HG03064 (cell line): Measurements from ENCODE around the gene SLC19A2.
"Not testable (repeated sequence)": the region's sequence is repeated elsewhere in the genome, so short reads cannot be mapped to it uniquely, and the experiment has no call there.

Source experiments
- ATAC-seq: cut with Tn5 transposase; IDR thresholded peaks from one replicate; pipeline ENCODE4 v1.9.1; 2021; ENCODE audit warnings: low read depth; ENCODE audit not compliant: unreplicated experiment

The SLC19A2 gene

DNA sequence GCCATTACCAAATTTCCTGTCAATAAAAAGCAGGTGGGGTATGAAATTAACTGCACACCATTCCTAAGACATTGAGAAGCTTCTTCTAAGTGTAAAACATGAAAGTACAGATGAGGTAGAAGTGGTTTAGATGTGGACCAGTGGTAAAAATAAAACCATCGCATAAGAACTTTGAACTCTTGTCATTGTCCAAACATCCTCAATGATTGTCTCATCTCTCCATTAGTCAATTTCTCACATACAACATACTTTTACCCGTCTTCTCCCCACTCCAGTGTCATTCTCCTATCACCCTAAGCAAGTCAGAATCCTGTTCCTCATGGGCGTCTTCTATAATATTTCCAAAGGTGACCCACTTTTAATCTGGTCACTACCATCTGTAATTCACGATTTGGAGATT is 24.3 kb upstream of the SLC19A2 start:
- no peak for ATAC-seq

- no peak for ATAC-seq
These were observed 23.6 kb upstream of the SLC19A2 start for GRCh38 chr1:169509354-169509753.

GRCh38 chr1:169508432-169509338 is 22.9 kb upstream of the SLC19A2 start:
- ATAC-seq = no peak

DNA sequence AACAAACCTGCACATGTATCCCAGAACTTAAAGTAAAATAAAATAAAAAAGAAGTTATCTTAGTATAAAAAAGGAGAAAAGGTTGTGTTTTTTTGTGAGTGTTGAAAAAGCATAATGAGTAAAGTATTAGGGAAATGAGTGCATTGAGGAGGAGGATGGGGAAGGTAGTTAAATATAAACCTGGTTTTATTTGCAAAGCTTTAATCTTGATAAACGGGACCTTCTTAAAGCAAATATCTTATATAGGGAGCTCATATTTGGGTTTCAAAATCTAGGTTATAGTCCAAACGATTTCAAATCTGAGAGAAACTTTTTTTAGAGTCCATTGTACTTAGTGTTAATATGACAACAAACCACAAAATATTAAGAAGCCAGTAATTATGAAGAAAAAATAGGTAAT is 21.7 kb upstream of the SLC19A2 start:
- no peak for ATAC-seq

- not testable (repeated sequence) for ATAC-seq
These were observed 17.9 kb upstream of the SLC19A2 start for GRCh38 chr1:169503601-169504000.

- no peak for ATAC-seq
These were observed 14.1 kb upstream of the SLC19A2 start for GRCh38 chr1:169499807-169500206.

GRCh38 chr1:169497317-169497716 is 11.6 kb upstream of the SLC19A2 start:
- ATAC-seq = no peak

DNA sequence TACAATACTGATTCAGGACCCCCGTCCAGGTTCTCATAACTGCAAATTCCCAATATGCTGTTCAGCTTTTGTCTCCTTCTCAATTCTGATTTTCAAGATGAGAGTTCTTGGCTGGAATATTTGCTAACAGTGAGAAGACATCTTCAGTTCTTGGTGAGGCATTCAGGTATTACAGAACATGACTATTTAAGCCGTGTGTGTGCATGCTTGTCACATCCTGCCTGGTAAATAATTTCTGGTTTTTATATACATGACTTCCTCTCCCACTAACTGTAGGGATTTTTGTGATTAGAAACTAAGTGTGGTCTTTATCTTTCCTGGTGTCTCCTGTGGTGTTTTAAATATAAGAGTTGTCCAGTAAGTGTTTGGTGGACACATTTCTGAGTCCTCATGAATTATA is 10.2 kb upstream of the SLC19A2 start:
- ATAC-seq = no peak

GRCh38 chr1:169495046-169495775 is 9.5 kb upstream of the SLC19A2 start:
- no peak for ATAC-seq

DNA sequence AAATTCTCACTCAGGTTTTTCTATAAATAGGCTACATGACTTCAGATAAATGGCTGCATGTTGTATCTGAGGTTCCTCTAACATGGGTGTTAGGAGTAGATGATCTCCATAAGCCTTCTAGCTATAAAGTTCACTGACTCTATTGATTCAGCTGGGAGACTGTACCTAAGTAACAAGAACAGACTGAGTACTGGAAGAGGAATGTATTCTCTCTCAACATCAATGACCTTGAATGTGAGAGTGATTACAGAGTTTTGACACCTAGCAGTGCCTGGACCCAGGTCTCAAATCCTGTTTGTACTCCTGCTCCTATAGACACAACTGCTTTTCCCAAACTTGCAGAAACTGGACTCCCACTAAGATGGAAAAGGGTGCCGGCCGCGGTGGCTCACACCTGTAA is 8.6 kb upstream of the SLC19A2 start:
- no peak for ATAC-seq

DNA sequence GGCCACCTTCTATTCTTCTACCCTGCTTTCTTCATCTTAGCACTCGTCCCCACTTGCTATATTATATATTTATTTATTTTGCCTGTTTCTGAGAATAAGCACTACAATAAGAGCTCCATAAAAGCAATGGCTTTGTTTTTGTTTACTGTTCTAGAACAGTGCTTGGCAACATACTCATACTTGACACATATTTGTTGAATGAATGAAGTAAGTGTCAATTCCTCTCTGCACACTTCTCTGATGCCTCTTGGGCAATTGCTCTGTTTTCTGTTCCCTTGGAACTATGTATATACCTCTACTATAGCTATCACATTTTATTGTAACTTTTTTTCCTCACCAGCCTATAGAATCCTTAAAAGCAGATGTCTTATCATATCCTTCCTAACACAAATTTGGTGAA is 7.5 kb upstream of the SLC19A2 start:
- no peak for ATAC-seq

DNA sequence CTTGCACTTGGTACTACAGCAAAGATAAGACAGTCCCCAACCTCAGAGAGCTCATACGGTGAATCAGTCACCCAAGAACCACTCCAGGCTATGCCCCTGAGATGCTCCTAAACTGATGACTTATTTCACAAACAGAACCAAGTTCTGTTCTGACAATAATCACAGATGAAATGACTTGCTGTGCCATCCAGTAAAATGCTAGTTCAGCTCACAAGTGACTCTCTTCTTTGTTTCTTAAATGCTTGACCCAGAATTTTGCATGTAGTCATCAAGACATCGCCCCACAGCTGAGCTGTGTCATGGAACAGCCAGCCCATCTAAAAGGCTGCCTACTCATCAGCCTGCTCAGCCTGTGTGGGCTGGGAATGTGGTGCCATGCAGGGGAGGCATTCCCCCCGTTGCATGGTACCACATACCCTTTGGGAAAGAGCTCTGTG is 6.1 kb upstream of the SLC19A2 start:
- no peak for ATAC-seq

DNA sequence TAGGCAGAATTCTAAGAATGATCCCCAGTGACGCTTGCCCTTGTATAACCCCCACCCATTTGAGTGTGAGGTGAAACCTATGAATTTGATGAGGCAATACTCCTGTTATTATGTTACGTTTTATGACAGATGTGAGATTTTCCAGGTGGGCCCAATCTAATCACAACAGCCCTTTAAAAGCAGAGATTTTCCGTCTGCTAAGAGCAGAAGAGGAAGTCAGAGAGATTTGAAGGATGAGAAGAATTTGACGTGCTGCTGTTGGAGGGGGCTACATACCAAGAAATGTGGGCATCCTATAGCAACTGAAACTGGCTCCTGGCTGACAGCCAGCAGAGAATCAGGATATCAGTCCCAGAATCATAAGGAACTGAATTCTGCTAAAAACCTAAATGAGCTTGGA is 2.4 kb upstream of the SLC19A2 start:
- no peak for ATAC-seq

- ATAC-seq = no peak
These were observed 1.8 kb upstream of the SLC19A2 start for GRCh38 chr1:169487561-169487960.

DNA sequence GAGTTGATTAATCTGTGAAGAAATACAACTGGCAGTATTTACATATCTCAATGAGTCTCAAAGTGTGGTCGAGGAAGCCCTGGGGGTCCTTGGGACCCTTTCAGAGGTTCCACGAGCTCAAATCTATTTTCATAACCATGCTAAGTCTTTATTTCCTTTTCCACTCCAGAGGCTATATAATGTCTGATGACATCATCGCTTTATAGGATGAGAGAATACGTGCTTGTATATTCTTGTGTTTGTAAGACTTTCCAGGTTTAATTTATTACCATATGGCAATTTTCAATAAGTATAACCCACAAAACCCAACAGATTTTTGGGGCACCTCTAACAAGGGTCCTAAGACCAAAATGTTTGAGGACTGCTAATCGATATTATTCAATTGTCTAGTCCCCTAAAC is 1.4 kb upstream of the SLC19A2 start:
- no peak for ATAC-seq

GRCh38 chr1:169486281-169487051 is 722 bp upstream of the SLC19A2 start:
- no peak for ATAC-seq

- peak; percentile 23 for ATAC-seq
These were observed 887 bp downstream of the SLC19A2 start for GRCh38 chr1:169484683-169485430.

DNA sequence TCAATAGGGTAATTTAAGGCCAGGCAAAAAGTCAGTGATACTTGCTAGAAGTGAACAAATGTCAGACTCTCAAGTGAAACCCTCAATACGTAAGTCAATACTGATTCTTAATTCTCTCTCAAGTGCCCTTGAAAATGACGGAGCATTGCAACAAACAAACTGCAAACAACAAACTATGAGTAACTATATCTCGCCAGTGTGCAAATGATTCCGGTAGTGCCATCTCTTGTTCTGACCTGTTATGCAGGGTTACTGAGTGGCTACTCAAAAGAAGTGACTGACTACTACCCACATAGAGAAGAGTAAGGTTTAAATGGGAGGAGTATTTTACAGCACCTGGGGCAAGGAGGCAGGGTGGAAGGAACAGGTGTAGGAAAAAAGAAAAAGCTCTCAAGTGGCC is 1.6 kb downstream of the SLC19A2 start:
- no peak for ATAC-seq

- ATAC-seq = no peak
These were observed 2.2 kb downstream of the SLC19A2 start for GRCh38 chr1:169483500-169483966.

DNA sequence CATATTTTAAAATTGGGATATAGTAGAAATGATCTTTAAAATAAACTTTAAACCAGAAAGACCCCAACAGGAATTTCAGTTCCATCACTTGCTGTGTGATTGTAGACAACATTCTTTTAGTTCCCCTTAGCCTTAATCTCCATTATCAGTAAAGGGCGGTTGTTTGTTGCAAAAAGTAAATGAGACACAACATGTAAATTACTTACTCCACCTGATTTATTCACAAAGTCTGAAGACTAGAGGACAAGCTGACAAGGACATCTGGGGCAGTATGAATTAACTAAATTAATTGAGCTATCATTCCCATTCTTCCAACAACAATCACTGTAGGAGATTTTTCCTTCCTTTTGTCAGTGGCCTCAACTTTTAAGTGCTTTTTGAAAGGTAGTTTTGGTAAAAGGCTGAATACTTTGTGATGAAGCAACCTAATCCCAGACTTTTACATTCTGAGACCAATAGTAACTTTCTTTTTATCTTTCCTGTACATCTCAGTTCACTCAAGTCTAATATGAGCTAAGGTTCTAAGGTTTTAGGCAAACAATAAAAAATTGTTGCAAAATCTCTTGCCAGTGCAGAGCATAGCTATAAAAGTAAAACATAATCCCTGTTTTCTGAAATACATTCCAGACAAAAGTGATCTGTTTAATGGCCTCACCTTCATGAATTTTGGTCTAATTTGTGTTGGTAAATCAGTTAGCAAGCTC is 6.2 kb downstream of the SLC19A2 start:
- ATAC-seq = no peak
